Neural cell (in vitro differentiated cells): Measurements from ENCODE around the gene PRKG1.

ENCODE experiments used
- CTCF ChIP-seq: fragments of 450-650 bp; IDR thresholded peaks from 2 replicates; pipeline ENCODE4 v1.5.1; 2014; ENCODE audit warnings: antibody characterized with exemption, mild to moderate bottlenecking, moderate library complexity; ENCODE audit not compliant: poor library complexity, severe bottlenecking
- EP300 ChIP-seq: fragments of 450-650 bp; conservative IDR thresholded peaks from 2 replicates; pipeline ENCODE4 v1.6.1; 2014; ENCODE audit warnings: antibody characterized with exemption, mild to moderate bottlenecking, moderate library complexity; ENCODE audit not compliant: poor library complexity, severe bottlenecking
- EZH2 ChIP-seq: fragments of 200-600, 300-800 bp; shearing (Covaris generic), sonication (generic); IDR thresholded peaks from 2 replicates; pipeline ENCODE4 v1.6.1; 2014; ENCODE audit warnings: antibody characterized with exemption, low read length, borderline replicate concordance, mild to moderate bottlenecking; ENCODE audit not compliant: insufficient read depth, poor library complexity, severe bottlenecking
- POLR2AphosphoS5 ChIP-seq: IDR thresholded peaks from 2 replicates; pipeline ENCODE4 v1.6.1; 2012
- TF ChIP-seq, protein P1 (sequence below): IDR thresholded peaks from 2 replicates; pipeline ENCODE4 v1.6.1; 2012; ENCODE audit warnings: borderline replicate concordance

- no peak for TF ChIP-seq CTCF
- no peak for TF ChIP-seq EZH2
- TF ChIP-seq POLR2AphosphoS5, result no peak
- no peak for TF ChIP-seq EP300
- TF ChIP-seq, protein P1, sequence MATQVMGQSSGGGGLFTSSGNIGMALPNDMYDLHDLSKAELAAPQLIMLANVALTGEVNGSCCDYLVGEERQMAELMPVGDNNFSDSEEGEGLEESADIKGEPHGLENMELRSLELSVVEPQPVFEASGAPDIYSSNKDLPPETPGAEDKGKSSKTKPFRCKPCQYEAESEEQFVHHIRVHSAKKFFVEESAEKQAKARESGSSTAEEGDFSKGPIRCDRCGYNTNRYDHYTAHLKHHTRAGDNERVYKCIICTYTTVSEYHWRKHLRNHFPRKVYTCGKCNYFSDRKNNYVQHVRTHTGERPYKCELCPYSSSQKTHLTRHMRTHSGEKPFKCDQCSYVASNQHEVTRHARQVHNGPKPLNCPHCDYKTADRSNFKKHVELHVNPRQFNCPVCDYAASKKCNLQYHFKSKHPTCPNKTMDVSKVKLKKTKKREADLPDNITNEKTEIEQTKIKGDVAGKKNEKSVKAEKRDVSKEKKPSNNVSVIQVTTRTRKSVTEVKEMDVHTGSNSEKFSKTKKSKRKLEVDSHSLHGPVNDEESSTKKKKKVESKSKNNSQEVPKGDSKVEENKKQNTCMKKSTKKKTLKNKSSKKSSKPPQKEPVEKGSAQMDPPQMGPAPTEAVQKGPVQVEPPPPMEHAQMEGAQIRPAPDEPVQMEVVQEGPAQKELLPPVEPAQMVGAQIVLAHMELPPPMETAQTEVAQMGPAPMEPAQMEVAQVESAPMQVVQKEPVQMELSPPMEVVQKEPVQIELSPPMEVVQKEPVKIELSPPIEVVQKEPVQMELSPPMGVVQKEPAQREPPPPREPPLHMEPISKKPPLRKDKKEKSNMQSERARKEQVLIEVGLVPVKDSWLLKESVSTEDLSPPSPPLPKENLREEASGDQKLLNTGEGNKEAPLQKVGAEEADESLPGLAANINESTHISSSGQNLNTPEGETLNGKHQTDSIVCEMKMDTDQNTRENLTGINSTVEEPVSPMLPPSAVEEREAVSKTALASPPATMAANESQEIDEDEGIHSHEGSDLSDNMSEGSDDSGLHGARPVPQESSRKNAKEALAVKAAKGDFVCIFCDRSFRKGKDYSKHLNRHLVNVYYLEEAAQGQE, result no peak
Observed at GRCh38 chr10:51406581-51406980, 332.3 kb downstream of the PRKG1 start.
